ENCODE data around the gene RGSL1.
A peak's percentile ranks its signal among the peaks of the same experiment; 100 is the strongest.

RGSL1 gene

DNA sequence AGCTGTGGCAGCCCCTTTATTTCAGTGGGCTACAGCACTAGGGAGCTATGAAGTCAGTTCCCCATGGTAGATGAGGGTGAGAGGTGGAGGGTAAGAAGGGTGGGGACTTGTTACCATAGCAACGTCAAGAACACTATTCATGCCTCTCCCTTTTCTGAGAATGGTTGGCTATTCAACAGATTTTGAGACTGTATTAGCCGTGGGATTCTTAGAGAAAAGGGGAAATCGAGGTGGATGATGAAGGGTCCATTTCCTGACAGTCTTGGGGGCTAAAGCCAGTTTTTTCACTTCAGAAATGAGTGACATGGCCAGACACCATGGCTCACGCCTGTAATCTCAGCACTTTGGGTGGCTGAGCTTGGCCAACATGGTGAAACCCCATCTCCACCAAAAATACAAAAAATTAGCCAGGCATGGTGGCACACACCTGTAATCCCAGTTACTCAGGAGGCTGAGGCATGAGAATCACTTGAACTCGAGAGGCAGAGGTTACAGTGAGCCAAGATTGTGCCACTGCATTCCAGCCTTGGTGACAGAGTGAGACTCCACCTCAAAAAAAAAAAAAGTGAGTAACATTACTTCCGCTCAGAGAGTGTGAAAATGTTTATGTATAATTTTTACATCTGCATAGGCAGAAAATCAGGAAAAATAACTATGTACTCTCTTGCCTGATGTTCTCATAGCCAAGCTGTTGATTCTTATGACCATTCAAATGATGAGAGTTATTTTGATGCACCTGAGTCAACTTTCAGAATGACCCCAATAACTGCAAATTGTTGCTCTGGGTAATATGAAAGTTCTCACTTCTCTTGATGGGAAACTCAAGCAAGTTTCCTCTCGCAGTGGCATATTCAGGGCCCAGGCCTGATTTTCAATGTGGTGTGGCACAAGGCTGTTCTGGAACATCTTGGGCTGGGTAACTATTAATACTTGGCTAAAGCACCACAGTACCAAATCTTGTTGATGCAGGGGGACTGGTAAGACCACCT is 23.2 kb upstream of the RGSL1 start:
- Histone ChIP-seq H3K56ac (ENCODE audit: low read length) (no peak overlapping the region), H3K4me3 (ENCODE audit: low read length) (no peak overlapping the region), H3K4ac (ENCODE audit: low read depth, low read length) (no peak overlapping the region), H3K18ac (ENCODE audit: low read length) (no peak overlapping the region), H3K27ac (ENCODE audit: low read depth, low read length) (no peak overlapping the region), H2AK5ac (ENCODE audit: low read length) (no peak overlapping the region), H3K4me1 (ENCODE audit: control insufficient read depth, low read depth, low read length) (peaks cover 2% of the 10 kb centered on the region), H3K9ac (ENCODE audit: low read length) (no peak overlapping the region), H3K79me1 (ENCODE audit: low read length) (no peaks in the 10 kb centered on the region), H4K8ac (ENCODE audit: low read depth, low read length) (no peak overlapping the region), H3K23ac (ENCODE audit: low read length) (no peak overlapping the region), H3K4me2 (ENCODE audit: low read length) (no peak overlapping the region), H3K27me3 (ENCODE audit: insufficient read depth, low read length, poor library complexity) (no peaks in the 10 kb centered on the region), H2BK120ac (ENCODE audit: low read depth, low read length) (no peak overlapping the region), H2BK15ac (replicated peaks; ENCODE audit: low read depth) (no peak overlapping the region), H3K36me3 (ENCODE audit: control insufficient read depth, insufficient read depth, low read length) (no peaks in the 10 kb centered on the region), H3K79me2 (ENCODE audit: control insufficient read depth, insufficient read depth, low read length) (no peaks in the 10 kb centered on the region), H2BK5ac (ENCODE audit: low read length) (no peak overlapping the region), H4K5ac (ENCODE audit: low read length) (no peak overlapping the region)
- no CpG with 5 or more reads among the region's 7 CpGs for WGBS (ENCODE audit: extremely low coverage, insufficient coverage, low lambda C conversion rate)
- DNase-seq, result no peak

DNA sequence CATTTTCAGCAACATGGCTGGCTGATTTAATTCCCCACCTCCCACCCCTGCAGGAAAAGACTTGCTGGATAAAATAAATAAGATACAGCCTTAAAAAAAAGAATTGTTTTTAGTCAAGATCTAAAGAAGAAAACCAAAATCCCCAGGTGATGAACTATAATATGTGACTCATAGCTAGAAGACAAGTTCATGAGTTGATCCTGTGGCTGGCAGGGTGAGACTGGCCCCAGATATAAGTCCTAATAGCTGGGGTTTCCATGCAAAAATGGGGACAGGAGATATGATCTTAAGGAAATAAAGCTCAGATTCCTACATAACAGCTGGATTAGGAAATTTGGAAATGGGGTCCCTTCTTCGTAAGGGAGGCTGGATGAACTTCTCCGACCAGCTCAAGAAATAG is 21.9 kb upstream of the RGSL1 start:
- Histone ChIP-seq H3K56ac (ENCODE audit: low read length) (no peak overlapping the region), H3K9ac (ENCODE audit: low read length) (no peak overlapping the region), H3K4me1 (ENCODE audit: control insufficient read depth, low read depth, low read length) (peaks cover 2% of the 10 kb centered on the region), H2BK5ac (ENCODE audit: low read length) (no peak overlapping the region), H2BK15ac (replicated peaks; ENCODE audit: low read depth) (no peak overlapping the region), H2AK5ac (ENCODE audit: low read length) (no peak overlapping the region), H3K4ac (ENCODE audit: low read depth, low read length) (no peak overlapping the region), H3K79me1 (ENCODE audit: low read length) (no peaks in the 10 kb centered on the region), H3K18ac (ENCODE audit: low read length) (no peak overlapping the region), H3K27ac (ENCODE audit: low read depth, low read length) (no peak overlapping the region), H3K36me3 (ENCODE audit: control insufficient read depth, insufficient read depth, low read length) (no peaks in the 10 kb centered on the region), H4K8ac (ENCODE audit: low read depth, low read length) (no peak overlapping the region), H3K23ac (ENCODE audit: low read length) (no peak overlapping the region), H2BK120ac (ENCODE audit: low read depth, low read length) (no peak overlapping the region), H3K4me3 (ENCODE audit: low read length) (no peak overlapping the region), H4K5ac (ENCODE audit: low read length) (no peak overlapping the region), H3K27me3 (ENCODE audit: insufficient read depth, low read length, poor library complexity) (no peaks in the 10 kb centered on the region), H3K79me2 (ENCODE audit: control insufficient read depth, insufficient read depth, low read length) (no peaks in the 10 kb centered on the region), H3K4me2 (ENCODE audit: low read length) (no peak overlapping the region)
- DNase-seq, result no peak
- no CpG with 5 or more reads among the region's 2 CpGs for WGBS (ENCODE audit: extremely low coverage, insufficient coverage, low lambda C conversion rate)

DNA sequence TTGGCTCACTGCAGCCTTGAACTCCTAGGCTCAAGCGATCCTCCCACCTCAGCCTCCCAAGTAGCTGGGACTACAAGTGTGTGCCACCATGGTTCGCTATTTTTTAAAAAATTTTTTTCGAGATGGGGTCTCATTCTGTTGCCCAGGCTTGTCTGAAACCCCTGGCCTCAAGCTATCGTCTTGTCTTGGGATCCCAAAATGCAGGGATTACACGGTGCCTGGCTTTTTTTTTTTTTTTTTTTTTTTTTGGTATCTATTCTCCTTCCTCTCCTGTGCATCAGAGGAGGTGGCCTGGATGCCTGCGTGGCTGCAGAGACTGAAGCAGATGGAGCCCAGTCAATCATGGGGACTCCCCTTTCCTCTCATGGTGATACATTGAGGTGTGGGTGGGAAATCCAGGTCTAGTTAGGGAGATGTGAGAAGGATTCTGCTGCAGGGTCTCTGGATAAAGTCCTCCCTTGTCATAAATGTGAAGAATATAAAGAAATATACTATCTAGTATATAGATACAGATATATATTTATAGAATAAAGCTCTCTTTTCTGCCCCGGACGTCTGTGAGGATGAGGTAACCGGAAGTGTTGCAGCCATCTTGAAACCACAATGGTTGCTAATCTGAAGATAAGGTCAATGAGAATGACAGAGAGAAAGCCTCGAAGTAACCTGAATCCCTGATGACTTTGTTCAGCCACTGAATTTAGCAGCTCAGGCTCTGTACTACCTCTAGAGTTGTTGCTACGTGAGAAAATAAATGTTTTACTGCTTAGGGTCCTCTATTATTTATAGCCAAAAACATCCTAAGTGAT is 19.5 kb upstream of the RGSL1 start:
- Histone ChIP-seq H3K4me2 (ENCODE audit: low read length) (no peak overlapping the region), H3K9ac (ENCODE audit: low read length) (no peak overlapping the region), H3K27me3 (ENCODE audit: insufficient read depth, low read length, poor library complexity) (no peaks in the 10 kb centered on the region), H4K5ac (ENCODE audit: low read length) (no peak overlapping the region), H3K27ac (ENCODE audit: low read depth, low read length) (no peak overlapping the region), H3K4me1 (ENCODE audit: control insufficient read depth, low read depth, low read length) (peaks cover 2% of the 10 kb centered on the region), H3K23ac (ENCODE audit: low read length) (no peak overlapping the region), H3K18ac (ENCODE audit: low read length) (peak overlapping the region; percentile 47), H2BK120ac (ENCODE audit: low read depth, low read length) (no peak overlapping the region), H3K36me3 (ENCODE audit: control insufficient read depth, insufficient read depth, low read length) (no peaks in the 10 kb centered on the region), H2BK5ac (ENCODE audit: low read length) (no peak overlapping the region), H3K79me1 (ENCODE audit: low read length) (no peaks in the 10 kb centered on the region), H2BK15ac (replicated peaks; ENCODE audit: low read depth) (no peak overlapping the region), H3K4ac (ENCODE audit: low read depth, low read length) (peak overlapping the region; percentile 20), H4K8ac (ENCODE audit: low read depth, low read length) (no peak overlapping the region), H2AK5ac (ENCODE audit: low read length) (no peak overlapping the region), H3K79me2 (ENCODE audit: control insufficient read depth, insufficient read depth, low read length) (no peaks in the 10 kb centered on the region), H3K4me3 (ENCODE audit: low read length) (no peak overlapping the region), H3K56ac (ENCODE audit: low read length) (no peak overlapping the region)
- peak; percentile 43 for DNase-seq
- no CpG with 5 or more reads among the region's 11 CpGs for WGBS (ENCODE audit: extremely low coverage, insufficient coverage, low lambda C conversion rate)

DNA sequence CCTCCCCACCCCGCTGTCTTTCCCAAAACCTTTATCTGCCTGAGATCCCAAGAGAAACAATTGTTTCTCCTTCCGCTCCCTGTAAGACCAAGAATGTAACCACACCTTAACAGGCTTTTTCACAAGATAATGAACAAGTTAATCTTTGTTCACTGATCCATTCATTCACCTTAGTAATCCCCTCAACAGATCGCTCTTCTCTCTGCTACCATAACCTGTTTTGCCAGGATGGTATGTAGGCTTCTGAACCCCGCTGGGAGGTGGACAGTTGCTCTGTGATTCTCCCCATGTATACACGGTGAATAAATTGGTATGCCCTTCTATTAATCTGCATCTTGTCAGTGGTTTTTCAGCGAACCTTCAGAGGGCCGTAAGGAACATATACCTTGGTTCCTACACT is 18.7 kb upstream of the RGSL1 start:
- H3K79me1 ChIP-seq (ENCODE audit: low read length), result no peaks in the 10 kb centered on the region
- no peak overlapping the region for H2BK120ac ChIP-seq (ENCODE audit: low read depth, low read length)
- no peak overlapping the region for H3K56ac ChIP-seq (ENCODE audit: low read length)
- peak; percentile 59 for DNase-seq
- H2AK5ac ChIP-seq (ENCODE audit: low read length), result no peak overlapping the region
- H3K27ac ChIP-seq (ENCODE audit: low read depth, low read length), result no peak overlapping the region
- H3K36me3 ChIP-seq (ENCODE audit: control insufficient read depth, insufficient read depth, low read length), result no peaks in the 10 kb centered on the region
- H3K27me3 ChIP-seq (ENCODE audit: insufficient read depth, low read length, poor library complexity), result no peaks in the 10 kb centered on the region
- H3K9ac ChIP-seq (ENCODE audit: low read length), result no peak overlapping the region
- WGBS (ENCODE audit: extremely low coverage, insufficient coverage, low lambda C conversion rate), result no CpG with 5 or more reads among the region's 7 CpGs
- H3K4me1 ChIP-seq (ENCODE audit: control insufficient read depth, low read depth, low read length), result peaks cover 2% of the 10 kb centered on the region
- H3K79me2 ChIP-seq (ENCODE audit: control insufficient read depth, insufficient read depth, low read length), result no peaks in the 10 kb centered on the region
- H3K4ac ChIP-seq (ENCODE audit: low read depth, low read length), result no peak overlapping the region
- no peak overlapping the region for H2BK15ac ChIP-seq (replicated peaks; ENCODE audit: low read depth)
- H3K18ac ChIP-seq (ENCODE audit: low read length), result no peak overlapping the region
- no peak overlapping the region for H4K8ac ChIP-seq (ENCODE audit: low read depth, low read length)
- no peak overlapping the region for H3K4me3 ChIP-seq (ENCODE audit: low read length)
- no peak overlapping the region for H3K23ac ChIP-seq (ENCODE audit: low read length)
- H2BK5ac ChIP-seq (ENCODE audit: low read length), result no peak overlapping the region
- H3K4me2 ChIP-seq (ENCODE audit: low read length), result no peak overlapping the region
- no peak overlapping the region for H4K5ac ChIP-seq (ENCODE audit: low read length)

DNA sequence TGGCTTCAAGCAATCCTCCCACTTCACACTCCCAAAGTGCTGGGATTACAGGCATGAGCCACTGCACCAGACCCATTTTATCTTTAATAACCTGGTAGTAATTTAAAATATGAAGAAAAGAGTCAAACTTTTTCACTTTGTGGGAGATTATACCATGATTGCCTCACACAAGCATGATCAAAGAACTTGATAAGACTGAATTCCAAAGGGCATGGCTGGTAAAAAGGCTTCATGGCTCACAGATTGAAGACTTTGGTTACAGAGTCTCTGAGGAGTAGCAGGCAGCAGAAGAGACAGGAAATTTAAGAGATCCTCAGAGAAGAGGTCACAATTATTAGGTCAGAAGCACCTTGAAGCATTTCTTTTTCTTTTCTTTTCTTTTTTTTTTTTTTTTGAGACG is 16.4 kb upstream of the RGSL1 start:
- Histone ChIP-seq H4K8ac (ENCODE audit: low read depth, low read length) (no peak overlapping the region), H3K4me1 (ENCODE audit: control insufficient read depth, low read depth, low read length) (peaks cover 2% of the 10 kb centered on the region), H3K9ac (ENCODE audit: low read length) (no peak overlapping the region), H2BK15ac (replicated peaks; ENCODE audit: low read depth) (no peak overlapping the region), H4K5ac (ENCODE audit: low read length) (no peak overlapping the region), H3K27me3 (ENCODE audit: insufficient read depth, low read length, poor library complexity) (no peaks in the 10 kb centered on the region), H3K79me2 (ENCODE audit: control insufficient read depth, insufficient read depth, low read length) (no peaks in the 10 kb centered on the region), H3K27ac (ENCODE audit: low read depth, low read length) (no peak overlapping the region), H3K18ac (ENCODE audit: low read length) (no peak overlapping the region), H2BK5ac (ENCODE audit: low read length) (no peak overlapping the region), H3K4me2 (ENCODE audit: low read length) (no peak overlapping the region), H3K23ac (ENCODE audit: low read length) (no peak overlapping the region), H3K36me3 (ENCODE audit: control insufficient read depth, insufficient read depth, low read length) (no peaks in the 10 kb centered on the region), H2BK120ac (ENCODE audit: low read depth, low read length) (no peak overlapping the region), H3K56ac (ENCODE audit: low read length) (no peak overlapping the region), H3K79me1 (ENCODE audit: low read length) (no peaks in the 10 kb centered on the region), H3K4ac (ENCODE audit: low read depth, low read length) (no peak overlapping the region), H2AK5ac (ENCODE audit: low read length) (no peak overlapping the region), H3K4me3 (ENCODE audit: low read length) (no peak overlapping the region)
- DNase-seq, result no peak
- no CpG with 5 or more reads among the region's 1 CpG for WGBS (ENCODE audit: extremely low coverage, insufficient coverage, low lambda C conversion rate)
